GM19324 (cell line): Measurements from ENCODE around the gene MYOCD.

Experiments used
- ATAC-seq: cut with Tn5 transposase; IDR thresholded peaks from one replicate; pipeline ENCODE4 v1.9.1; 2021; ENCODE audit warnings: mild to moderate bottlenecking, moderate library complexity; ENCODE audit not compliant: unreplicated experiment, low FRiP score

MYOCD gene

DNA sequence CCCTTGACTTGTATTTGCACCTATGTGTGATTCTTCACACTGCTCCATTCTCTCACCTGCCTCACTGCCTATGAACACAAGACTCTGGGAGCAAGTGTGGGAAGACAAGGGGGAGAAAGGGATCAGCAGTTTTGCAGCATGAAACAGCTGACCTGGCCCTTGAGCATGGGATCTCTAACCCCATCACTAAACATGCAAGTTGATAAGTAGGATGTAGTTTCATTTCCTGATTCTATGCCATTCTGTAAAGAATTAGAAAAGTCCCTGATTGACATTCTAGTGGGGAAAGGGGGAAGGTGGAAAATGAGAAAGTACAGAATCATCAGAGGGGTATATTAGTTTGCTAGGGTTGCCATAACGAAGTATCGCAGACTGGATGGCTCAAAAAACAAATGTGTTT is 25.3 kb upstream of the MYOCD start:
- ATAC-seq, result no peak

DNA sequence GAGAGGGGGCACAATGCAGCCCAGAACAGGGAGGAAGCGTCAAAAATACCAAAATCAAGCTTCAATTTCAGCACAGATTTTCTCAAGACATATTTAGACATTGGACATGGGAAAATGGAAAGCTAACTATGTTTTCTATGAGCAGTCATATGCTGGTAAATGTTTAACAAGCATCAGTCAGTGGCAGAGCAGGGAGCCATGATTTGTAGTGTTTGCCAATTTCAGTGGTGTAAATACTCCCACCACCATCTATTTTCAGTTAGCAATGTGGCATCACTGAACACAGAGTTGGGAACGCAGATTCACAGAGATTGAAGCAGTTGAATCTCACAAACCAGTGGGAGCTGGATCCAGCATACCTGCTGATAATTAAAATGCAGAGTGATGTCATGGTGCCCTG is 24.6 kb upstream of the MYOCD start:
- no peak for ATAC-seq

DNA sequence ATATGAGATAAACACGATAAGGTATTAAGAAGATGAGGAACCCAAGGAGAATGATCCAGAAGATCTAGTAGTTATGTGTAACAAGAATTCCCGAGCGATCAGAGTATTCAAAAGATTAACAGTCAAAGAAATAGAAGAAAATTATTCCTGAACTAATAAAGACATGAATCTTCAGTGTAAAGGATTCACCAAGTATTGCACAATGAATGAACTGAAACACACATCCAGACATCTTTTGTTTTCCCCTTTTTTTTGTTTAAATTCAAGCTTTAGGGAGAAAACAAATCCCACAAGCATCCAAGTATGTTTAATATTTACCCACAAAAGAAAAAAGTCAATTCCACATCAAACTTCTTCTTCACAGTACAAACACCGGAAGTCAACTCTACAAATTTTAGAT is 23.7 kb upstream of the MYOCD start:
- ATAC-seq, result no peak

DNA sequence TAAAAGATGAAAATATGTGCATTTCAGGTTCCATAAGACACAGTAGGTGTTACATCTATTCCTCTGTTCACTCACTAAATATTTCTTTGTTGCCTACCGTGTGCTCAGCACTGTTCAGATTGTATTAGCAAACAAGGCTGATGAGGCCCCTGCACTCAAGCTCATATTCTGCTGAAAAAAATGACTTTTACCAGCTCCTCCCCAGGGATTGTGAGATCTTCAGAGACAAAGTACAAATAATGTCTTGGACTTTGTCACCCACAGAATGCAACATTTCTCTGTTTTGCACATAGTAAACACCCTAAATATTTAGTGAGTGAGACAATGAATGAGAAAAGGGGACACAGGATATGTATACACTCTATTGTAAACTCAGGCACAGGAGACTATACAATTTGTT is 21.9 kb upstream of the MYOCD start:
- no peak for ATAC-seq

- ATAC-seq, result no peak
Observed at GRCh38 chr17:12644623-12645022, 21.1 kb upstream of the MYOCD start.

GRCh38 chr17:12646761-12647422 is 18.8 kb upstream of the MYOCD start:
- ATAC-seq, result no peak

- ATAC-seq, result no peak
Observed at GRCh38 chr17:12648498-12648897, 17.2 kb upstream of the MYOCD start.

- no peak for ATAC-seq
Observed at GRCh38 chr17:12655936-12656335, 9.8 kb upstream of the MYOCD start.

GRCh38 chr17:12656354-12656753 is 9.3 kb upstream of the MYOCD start:
- no peak for ATAC-seq

DNA sequence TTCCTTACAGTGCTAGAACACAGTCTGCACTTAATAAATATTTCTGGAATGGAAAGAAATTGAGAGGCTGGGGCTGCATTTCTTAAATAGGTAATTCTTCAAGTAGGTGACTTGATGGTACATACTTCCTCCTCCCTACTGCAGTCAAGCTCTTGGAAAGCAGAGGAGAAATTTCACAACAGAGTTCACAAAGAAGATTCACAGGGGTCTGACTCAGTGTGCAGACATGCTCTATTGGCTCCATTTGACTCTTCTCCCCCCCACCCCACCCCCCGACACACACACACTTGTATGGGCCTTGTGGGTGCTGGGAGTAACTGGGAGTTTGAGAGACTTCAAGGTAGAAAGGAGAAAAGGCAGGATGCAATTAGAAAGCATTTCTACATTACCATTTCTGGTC is 6.2 kb upstream of the MYOCD start:
- ATAC-seq, result no peak

DNA sequence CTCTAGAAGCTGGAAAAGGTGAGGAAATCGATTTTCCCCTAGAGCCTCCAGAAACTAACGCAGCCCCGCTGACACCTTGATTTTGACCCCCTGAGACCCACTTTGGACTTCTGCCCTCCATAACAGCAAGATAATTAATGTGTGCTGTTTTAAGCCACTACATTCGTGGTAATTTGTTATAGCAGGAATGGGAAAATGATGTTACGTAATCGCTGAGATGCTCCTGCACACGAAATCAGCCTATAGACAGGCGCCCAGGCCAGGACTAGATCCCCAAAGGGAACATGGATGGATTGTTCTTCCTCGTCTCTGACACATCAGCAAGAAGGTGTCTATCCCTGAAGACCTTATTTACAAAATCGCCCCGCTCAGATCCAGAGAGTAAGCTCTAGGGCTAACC is 1.4 kb upstream of the MYOCD start:
- no peak for ATAC-seq

GRCh38 chr17:12664894-12665262 is 812 bp upstream of the MYOCD start:
- ATAC-seq, result no peak

DNA sequence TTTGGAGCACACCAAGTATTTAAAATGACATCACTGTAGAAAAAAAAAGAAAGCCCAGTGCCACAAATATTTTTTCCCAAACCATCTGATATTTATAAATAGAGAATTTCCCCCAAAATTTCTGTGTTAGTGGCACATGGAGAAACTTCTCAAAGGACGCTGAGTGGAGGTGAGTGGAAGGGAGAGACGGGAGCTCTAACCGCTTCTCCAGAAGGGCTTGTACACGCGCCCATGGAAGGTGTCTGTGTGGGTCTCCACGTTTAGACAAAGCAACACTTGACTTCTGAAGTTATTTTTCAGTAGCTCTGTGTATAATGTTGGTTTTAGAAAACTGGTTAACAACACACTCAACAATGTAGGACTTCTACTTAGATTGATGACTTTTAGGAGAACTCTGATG is 1.0 kb downstream of the MYOCD start:
- no peak for ATAC-seq

DNA sequence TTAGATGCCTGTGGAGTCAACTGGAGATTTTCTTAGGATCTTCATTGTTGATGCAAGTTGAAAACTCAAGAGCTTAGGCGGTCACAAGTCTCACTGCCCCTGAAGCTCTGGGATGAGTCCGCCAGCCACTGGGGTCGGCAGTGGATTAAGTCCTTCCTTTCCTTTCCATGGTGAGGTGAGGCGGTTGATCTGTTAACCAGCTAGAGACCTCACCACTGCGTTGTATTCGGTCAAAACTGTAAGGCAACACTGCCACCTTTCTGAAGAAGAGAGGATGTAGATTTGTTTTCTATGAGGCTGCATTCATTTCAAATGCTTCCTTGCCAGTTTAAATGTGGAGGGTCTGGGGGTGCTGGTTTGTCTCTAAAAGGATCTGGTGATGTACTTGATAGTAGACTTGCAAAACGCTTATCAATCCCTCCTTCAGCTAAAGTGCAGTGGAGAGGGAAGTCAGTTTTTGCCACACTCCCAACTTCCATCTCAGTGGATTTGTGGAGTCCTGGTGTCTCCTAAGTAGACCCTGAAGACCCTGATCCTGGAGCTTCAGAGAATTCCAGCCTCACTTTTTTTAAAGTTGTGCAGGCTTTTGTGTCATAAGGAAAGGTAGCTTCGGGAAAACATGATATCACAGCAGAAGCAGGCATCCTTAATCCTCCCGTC is 1.7 kb downstream of the MYOCD start:
- no peak for ATAC-seq

- no peak for ATAC-seq
Observed at GRCh38 chr17:12671906-12672305, 6.2 kb downstream of the MYOCD start.

DNA sequence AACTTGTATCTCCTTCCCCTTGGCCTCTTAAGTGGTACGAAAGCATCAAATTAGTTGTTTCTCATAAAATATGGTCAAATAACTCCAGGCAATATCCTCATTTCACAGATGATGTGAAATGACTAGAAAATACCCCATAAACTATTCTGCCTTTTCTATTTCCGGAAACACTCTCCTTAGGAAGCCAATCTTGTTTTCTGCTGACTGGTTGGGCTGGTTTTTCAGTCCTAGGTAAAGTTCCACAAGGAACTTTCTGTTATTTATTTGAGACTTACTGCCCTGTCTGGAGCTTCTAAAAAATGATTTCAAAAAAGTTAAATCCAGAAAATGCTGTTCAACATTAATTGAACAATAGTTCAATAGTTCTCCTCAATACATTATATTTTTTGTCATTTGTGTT is 7.3 kb downstream of the MYOCD start:
- no peak for ATAC-seq

DNA sequence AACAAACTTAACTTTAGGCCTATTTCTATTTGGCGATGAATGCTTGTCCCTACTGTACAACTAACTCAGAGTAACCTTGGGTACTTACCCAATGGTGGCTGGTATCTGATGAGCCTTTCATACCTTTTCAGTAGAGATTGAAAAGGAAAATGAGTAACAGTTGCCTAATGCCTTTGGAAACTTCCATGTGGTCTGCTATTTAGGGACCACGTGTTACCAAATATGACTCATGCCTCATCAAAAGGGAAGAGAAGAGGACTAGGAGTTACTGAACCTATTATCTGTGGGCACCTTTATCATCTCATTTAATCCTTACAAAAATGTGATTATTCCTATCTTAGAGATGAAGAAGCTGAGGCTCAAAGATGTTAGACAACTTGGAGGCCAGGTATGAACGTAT is 8.1 kb downstream of the MYOCD start:
- no peak for ATAC-seq

GRCh38 chr17:12680407-12680897 is 14.8 kb downstream of the MYOCD start:
- no peak for ATAC-seq

GRCh38 chr17:12680993-12681392 is 15.3 kb downstream of the MYOCD start:
- no peak for ATAC-seq

- no peak for ATAC-seq
Observed at GRCh38 chr17:12683299-12683698, 17.6 kb downstream of the MYOCD start.

DNA sequence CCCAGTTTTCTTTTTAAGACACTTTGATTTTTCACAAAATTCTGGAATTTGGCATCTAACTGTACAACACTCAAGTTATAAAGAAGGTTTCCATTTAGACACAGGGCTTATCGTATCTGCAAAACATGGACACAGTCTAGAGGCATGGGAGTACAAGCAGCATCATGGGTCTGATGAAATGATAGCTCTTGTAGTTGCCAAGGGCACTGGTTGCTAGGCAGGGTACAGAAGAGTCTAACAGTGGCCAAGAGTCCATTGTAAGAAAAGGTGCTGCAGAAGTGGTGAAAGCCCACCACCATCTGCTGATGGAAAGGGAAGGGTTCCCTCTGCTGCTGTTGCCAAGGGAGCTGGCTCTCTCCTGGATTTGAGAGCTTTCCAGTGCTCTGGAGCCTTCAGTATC is 20.8 kb downstream of the MYOCD start:
- ATAC-seq, result no peak

DNA sequence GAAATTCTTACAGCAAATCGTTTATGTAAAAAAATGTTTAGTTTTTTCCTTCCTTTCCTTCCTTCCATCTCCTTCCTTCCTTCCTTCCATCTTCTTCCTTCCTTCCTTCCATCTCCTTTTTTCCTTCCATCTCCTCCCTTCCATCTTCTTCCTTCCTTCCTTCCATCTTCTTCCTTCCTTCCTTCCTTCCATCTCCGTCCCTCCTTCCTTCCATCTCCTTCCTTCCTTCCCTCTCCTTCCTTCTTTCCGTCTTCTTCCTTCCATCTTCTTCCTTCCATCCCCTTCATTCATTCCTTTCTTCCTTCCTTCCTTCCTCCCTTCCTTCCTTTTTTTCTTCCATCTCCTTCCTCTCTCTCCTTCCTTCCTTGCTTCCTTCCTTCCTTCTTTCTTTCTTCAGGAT is 22.7 kb downstream of the MYOCD start:
- no peak for ATAC-seq
